ENCODE measurements around the gene STXBP2.

- TF ChIP-seq POLR2AphosphoS5 (IDR thresholded peaks at IDR 0.05; ENCODE audit: insufficient read depth in 1 of 2, low read depth in 1 of 2) (no peak), CTCF (IDR thresholded peaks at IDR 0.05) (no peak), POLR2A (IDR thresholded peaks at IDR 0.05) (no peak)
Measured at GRCh38 chr19:7641290-7642276, 4.7 kb downstream of the STXBP2 start.
